Caco-2 (cell line): ENCODE results near the gene SLC13A4. TPM values are rescaled to one million over a fixed set of nuclear protein-coding genes. Genes with fewer than 3 reads are reported as not detected.

Experiments
- BruUV-seq: library from RNA; stranded (reverse); fragments of 400-500 nt; replicated peaks from 2 replicates; lab custom pipeline; 2021; lab: Mats Ljungman, UMichigan
- CTCF ChIA-PET: fragments of 300-600 bp; sonication (Branson Sonifier 250); formaldehyde crosslinking; loops from one replicate; lab custom pipeline; 2022; ENCODE audit warnings: antibody characterized with exemption; lab: Charles Lee
- POLR2A ChIA-PET: fragments of 300-600 bp; sonication (Branson Sonifier 250); formaldehyde crosslinking; loops from one replicate; lab custom pipeline; 2022; ENCODE audit warnings: antibody characterized with exemption; lab: Charles Lee
- DNase-seq, 2 experiments: peaks; one replicate each; pipeline versions ENCODE4 v3.0.0 to v3.0.0-alpha.2; 2020 to 2022
- H3K27me3 ChIP-seq: replicated peaks from 2 replicates; pipeline ENCODE4 v1.6.0; 2011; ENCODE audit warnings: low read length; ENCODE audit not compliant: control insufficient read depth, insufficient read depth
- H3K36me3 ChIP-seq: 2 replicates; pipeline ENCODE4 v1.5.1; 2011; ENCODE audit warnings: low read length; ENCODE audit not compliant: control insufficient read depth, insufficient read depth
- H3K4me1 ChIP-seq: fragments of 250-450 bp; sonication (Bioruptor Pico); 2 replicates; pipeline ENCODE4 v1.5.1; 2020; ENCODE audit warnings: mild to moderate bottlenecking
- H3K4me3 ChIP-seq: 2 replicates; pipeline ENCODE4 v1.5.1; 2011; ENCODE audit warnings: low read depth, mild to moderate bottlenecking, control low read depth, low read length
- H3K9me3 ChIP-seq: fragments of 250-450 bp; sonication (Bioruptor Pico); 2 replicates; pipeline ENCODE4 v1.5.1; 2020; ENCODE audit warnings: mild to moderate bottlenecking, moderate library complexity
- H3K27ac Mint-ChIP-seq: one replicate; pipeline ENCODE4 v1.8.0; 2022; ENCODE audit warnings: mixed read lengths; ENCODE audit not compliant: unreplicated experiment
- H3K27me3 Mint-ChIP-seq: one replicate; pipeline ENCODE4 v1.8.0; 2022; ENCODE audit warnings: mixed read lengths; ENCODE audit not compliant: insufficient read depth, unreplicated experiment
- H3K36me3 Mint-ChIP-seq: one replicate; pipeline ENCODE4 v1.8.0; 2022; ENCODE audit warnings: mild to moderate bottlenecking, mixed read lengths; ENCODE audit not compliant: insufficient read depth, unreplicated experiment
- H3K4me1 Mint-ChIP-seq: one replicate; pipeline ENCODE4 v1.8.0; 2022; ENCODE audit warnings: low read depth, mixed read lengths; ENCODE audit not compliant: unreplicated experiment
- H3K4me3 Mint-ChIP-seq: one replicate; pipeline ENCODE4 v1.8.0; 2022; ENCODE audit warnings: mild to moderate bottlenecking, moderate library complexity, mixed read lengths; ENCODE audit not compliant: unreplicated experiment
- H3K9me3 Mint-ChIP-seq: one replicate; pipeline ENCODE4 v1.8.0; 2022; ENCODE audit warnings: mixed read lengths; ENCODE audit not compliant: unreplicated experiment
- intact Hi-C: fragments of 100-400 bp; cut with micrococcal nuclease; formaldehyde crosslinking; loops from one replicate; pipeline ENCODE4 v1.10.0; 2022; ENCODE audit not compliant: unreplicated experiment
- total RNA-seq: library from RNA; stranded (reverse); gene quantifications from 2 replicates; pipeline ENCODE4 v1.2.3, GENCODE V29; 2022
- TF ChIP-seq, protein P1 (sequence below), 2 experiments: fragments of 200-600 bp in 1 of 2; IDR thresholded peaks; 1 replicate in 1 of 2; 2 replicates in 1 of 2; pipeline versions ENCODE4 v1.5.1 to v1.8.0; 2011 to 2022; ENCODE audit warnings: antibody characterized with exemption in 1 of 2, control low read depth in 1 of 2, inconsistent platforms in 1 of 2, low read depth in 1 of 2, low read length in 1 of 2, mild to moderate bottlenecking in 1 of 2, moderate library complexity in 1 of 2; ENCODE audit not compliant: insufficient read depth in 1 of 2, severe bottlenecking in 1 of 2, unreplicated experiment in 1 of 2

Gene SLC13A4
- total RNA-seq, 1 experiment from 2014 or later, result not detected

DNA sequence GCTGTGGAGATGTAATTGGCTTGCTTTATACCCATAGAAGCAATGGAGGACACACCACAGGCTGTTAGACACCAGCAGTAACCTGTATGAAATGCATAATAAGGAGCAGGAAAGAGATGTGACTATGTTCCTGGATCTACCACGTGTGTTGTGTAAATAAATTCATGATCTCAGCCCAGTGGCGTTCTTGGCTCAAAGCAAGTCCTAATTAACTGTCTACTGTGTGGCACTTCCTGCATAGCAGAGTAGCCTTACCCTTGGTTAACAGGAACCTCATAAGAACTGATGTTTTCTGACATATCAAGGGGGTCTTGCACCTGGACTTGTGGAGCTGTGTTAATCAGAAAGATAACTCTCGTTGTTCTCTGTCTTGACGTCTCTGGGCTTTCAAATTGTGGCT, 46.3 kb upstream of the SLC13A4 start:
- H3K9me3 ChIP-seq, result peaks cover 13% of the 10 kb centered on the region
- intact Hi-C loops, result no loop called here
- Mint-ChIP-seq H3K27ac (peak overlapping the region; percentile 65), H3K4me1 (peaks cover 23% of the 10 kb centered on the region), H3K27me3 (peaks cover 7% of the 10 kb centered on the region), H3K9me3 (peaks cover 19% of the 10 kb centered on the region), H3K36me3 (peaks cover 6% of the 10 kb centered on the region), H3K4me3 (no peak overlapping the region)
- TF ChIP-seq, protein P1, sequence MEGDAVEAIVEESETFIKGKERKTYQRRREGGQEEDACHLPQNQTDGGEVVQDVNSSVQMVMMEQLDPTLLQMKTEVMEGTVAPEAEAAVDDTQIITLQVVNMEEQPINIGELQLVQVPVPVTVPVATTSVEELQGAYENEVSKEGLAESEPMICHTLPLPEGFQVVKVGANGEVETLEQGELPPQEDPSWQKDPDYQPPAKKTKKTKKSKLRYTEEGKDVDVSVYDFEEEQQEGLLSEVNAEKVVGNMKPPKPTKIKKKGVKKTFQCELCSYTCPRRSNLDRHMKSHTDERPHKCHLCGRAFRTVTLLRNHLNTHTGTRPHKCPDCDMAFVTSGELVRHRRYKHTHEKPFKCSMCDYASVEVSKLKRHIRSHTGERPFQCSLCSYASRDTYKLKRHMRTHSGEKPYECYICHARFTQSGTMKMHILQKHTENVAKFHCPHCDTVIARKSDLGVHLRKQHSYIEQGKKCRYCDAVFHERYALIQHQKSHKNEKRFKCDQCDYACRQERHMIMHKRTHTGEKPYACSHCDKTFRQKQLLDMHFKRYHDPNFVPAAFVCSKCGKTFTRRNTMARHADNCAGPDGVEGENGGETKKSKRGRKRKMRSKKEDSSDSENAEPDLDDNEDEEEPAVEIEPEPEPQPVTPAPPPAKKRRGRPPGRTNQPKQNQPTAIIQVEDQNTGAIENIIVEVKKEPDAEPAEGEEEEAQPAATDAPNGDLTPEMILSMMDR (IDR thresholded peaks at IDR 0.05; ENCODE audit: insufficient read depth in 1 of 2, low read depth in 1 of 2, low read length in 1 of 2, severe bottlenecking in 1 of 2, unreplicated experiment in 1 of 2), result no peak
- no peaks in the 10 kb centered on the region for H3K27me3 ChIP-seq
- no TSS peak for BruUV-seq
- peaks cover 21% of the 10 kb centered on the region for H3K4me1 ChIP-seq
- DNase-seq, result peak in 1 of 2 experiments; percentile 12
- ChIA-PET POLR2A (no interaction called here), CTCF (no interaction called here)
- H3K36me3 ChIP-seq, result no peaks in the 10 kb centered on the region
- no peak overlapping the region for H3K4me3 ChIP-seq

DNA sequence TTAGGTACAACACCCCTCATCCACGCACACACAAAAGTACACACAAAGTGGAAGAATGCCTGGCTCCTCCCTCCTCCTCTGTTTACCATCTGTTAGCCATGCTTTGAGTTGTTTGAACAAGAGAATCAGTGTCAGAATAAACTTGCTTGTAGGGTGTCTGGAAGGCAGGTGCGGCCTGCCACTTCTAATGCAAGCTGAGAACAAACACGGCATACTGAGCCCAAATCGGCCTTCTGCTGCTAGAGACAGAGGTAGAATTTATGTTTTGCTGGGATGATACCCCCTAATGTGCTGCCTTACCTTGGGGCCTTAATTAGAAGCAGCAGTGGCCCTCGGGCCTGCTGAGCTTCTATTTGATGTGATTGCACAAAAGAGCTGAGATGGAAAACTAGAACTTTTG, 45.5 kb upstream of the SLC13A4 start:
- Mint-ChIP-seq H3K27ac (peak overlapping the region; percentile 65), H3K4me3 (no peak overlapping the region), H3K9me3 (peaks cover 15% of the 10 kb centered on the region), H3K27me3 (peaks cover 3% of the 10 kb centered on the region), H3K36me3 (peaks cover 6% of the 10 kb centered on the region), H3K4me1 (peaks cover 23% of the 10 kb centered on the region)
- intact Hi-C loops, result no loop called here
- TF ChIP-seq, protein P1 (IDR thresholded peaks at IDR 0.05; ENCODE audit: insufficient read depth in 1 of 2, low read depth in 1 of 2, low read length in 1 of 2, severe bottlenecking in 1 of 2, unreplicated experiment in 1 of 2), result no peak
- peak in 1 of 2 experiments; percentile 36 for DNase-seq
- no peak overlapping the region for H3K4me3 ChIP-seq
- H3K27me3 ChIP-seq, result no peaks in the 10 kb centered on the region
- CTCF ChIA-PET, result interaction anchor here (0.6 to 1.3 kb wide), 2 partner anchors 14 to 29 kb away, joined by 3 to 4 read pairs; no protein-coding TSS in a partner anchor
- no TSS peak for BruUV-seq
- POLR2A ChIA-PET, result no interaction called here
- peaks cover 8% of the 10 kb centered on the region for H3K9me3 ChIP-seq
- H3K4me1 ChIP-seq, result peaks cover 21% of the 10 kb centered on the region
- no peaks in the 10 kb centered on the region for H3K36me3 ChIP-seq

DNA sequence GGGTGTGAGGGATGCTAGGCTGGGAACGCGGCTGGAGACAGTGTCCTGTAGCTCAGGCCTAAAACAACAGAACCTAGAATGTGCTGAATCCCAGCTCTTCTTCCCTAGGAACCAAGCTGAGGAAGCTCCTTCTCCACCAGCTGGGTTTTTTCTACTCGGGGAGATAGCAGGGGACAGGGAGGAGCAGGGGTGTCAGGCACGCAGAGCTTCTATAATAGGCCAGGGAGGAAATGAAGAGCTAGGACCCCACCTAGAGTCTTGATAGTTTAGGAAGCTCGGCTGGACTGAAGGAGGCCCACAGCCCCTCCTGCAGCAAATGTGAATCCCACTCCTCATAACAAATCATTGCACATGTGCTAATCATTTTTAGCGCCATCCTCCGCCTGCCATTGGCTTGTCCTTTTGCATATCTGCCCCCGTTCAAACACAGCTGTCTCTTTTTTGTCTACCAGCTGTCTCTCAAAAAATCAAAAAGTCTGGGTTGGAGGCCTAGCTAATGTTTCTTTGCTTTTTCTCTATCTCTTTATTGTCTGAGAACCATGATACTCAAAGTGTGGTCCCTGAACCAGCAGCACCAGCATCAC, 44.7 kb upstream of the SLC13A4 start:
- ChIA-PET CTCF (interaction anchor here (0.6 to 1.3 kb wide), 3 partner anchors 15 to 100 kb away, joined by 3 to 4 read pairs (median 3); no protein-coding TSS in a partner anchor), POLR2A (interaction anchor here (0.6 kb wide), 1 partner anchor 222 kb away, joined by 3 read pairs; no protein-coding TSS in a partner anchor)
- no TSS peak for BruUV-seq
- H3K4me3 Mint-ChIP-seq, result no peak overlapping the region
- intact Hi-C loops, result no loop called here
- peaks cover 6% of the 10 kb centered on the region for H3K36me3 Mint-ChIP-seq
- peaks cover 8% of the 10 kb centered on the region for H3K9me3 Mint-ChIP-seq
- TF ChIP-seq, protein P1 (IDR thresholded peaks at IDR 0.05; ENCODE audit: insufficient read depth in 1 of 2, low read depth in 1 of 2, low read length in 1 of 2, severe bottlenecking in 1 of 2, unreplicated experiment in 1 of 2), result no peak
- DNase-seq, result no peak
- Histone ChIP-seq H3K9me3 (peaks cover 3% of the 10 kb centered on the region; the same call in 1 of the 2 replicates), H3K36me3 (no peaks in the 10 kb centered on the region), H3K4me1 (peaks cover 21% of the 10 kb centered on the region), H3K4me3 (no peak overlapping the region), H3K27me3 (no peaks in the 10 kb centered on the region)
- H3K27me3 Mint-ChIP-seq, result no peaks in the 10 kb centered on the region
- peaks cover 23% of the 10 kb centered on the region for H3K4me1 Mint-ChIP-seq
- H3K27ac Mint-ChIP-seq, result peak overlapping the region; percentile 65
